Sigmoid colon (tissue), 7 donors: ENCODE results near the gene SUMF1. TPM values are rescaled to one million over a fixed set of nuclear protein-coding genes. Genes with fewer than 3 reads are reported as not detected.

Experiments used
- DNase-seq: peaks from one replicate; pipeline ENCODE4 v3.0.0-alpha.2; 2019
- H3K27ac ChIP-seq, 4 donors: fragments of 200-600 bp; sonication (generic); one replicate each; pipeline ENCODE4 v1.5.1; 2016 to 2019; ENCODE audit warnings: mild to moderate bottlenecking in 1 of 4
- H3K27me3 ChIP-seq, 3 donors: fragments of 200-600 bp; sonication (generic); one replicate each; pipeline ENCODE4 v1.5.1; 2019; ENCODE audit warnings: mild to moderate bottlenecking in 1 of 3
- H3K36me3 ChIP-seq, 4 donors: fragments of 200-600 bp; sonication (generic); one replicate each; pipeline ENCODE4 v1.5.1; 2016 to 2019
- H3K4me1 ChIP-seq, 4 donors: fragments of 200-600 bp; sonication (generic); one replicate each; pipeline ENCODE4 v1.5.1; 2017 to 2019
- H3K4me3 ChIP-seq, 4 donors: fragments of 200-600 bp; sonication (generic); one replicate each; pipeline ENCODE4 v1.5.1; 2017 to 2019; ENCODE audit warnings: mild to moderate bottlenecking in 2 of 4, moderate library complexity in 1 of 4
- H3K9me3 ChIP-seq, 4 donors: fragments of 200-600 bp in 3 of 4; sonication (generic) in 3 of 4; one replicate each; pipeline versions ENCODE4 v1.5.1 to v1.6.1; 2013 to 2019
- CTCF ChIP-seq, 4 experiments: fragments of 450-650 bp in 3 of 4; fragments of 200-600 bp in 1 of 4; IDR thresholded peaks; one replicate each; pipeline ENCODE4 v1.5.1; 2016 to 2019; ENCODE audit warnings: antibody characterized with exemption in 4 of 4, mild to moderate bottlenecking in 3 of 4, moderate library complexity in 2 of 4
- EP300 ChIP-seq, 4 donors: sonication (generic); formaldehyde crosslinking; IDR thresholded peaks; one replicate each; pipeline ENCODE4 v1.6.1; 2017; ENCODE audit warnings: antibody characterized with exemption in 4 of 4
- POLR2A ChIP-seq, 2 donors: fragments of 450-650 bp; IDR thresholded peaks; one replicate each; pipeline ENCODE4 v1.6.1; 2016; ENCODE audit warnings: antibody characterized with exemption in 2 of 2, mild to moderate bottlenecking in 2 of 2, moderate library complexity in 2 of 2
- POLR2AphosphoS5 ChIP-seq, 4 donors: sonication (generic); formaldehyde crosslinking; IDR thresholded peaks; one replicate each; pipeline ENCODE4 v1.6.1; 2017; ENCODE audit warnings: antibody characterized with exemption in 4 of 4
- WGBS, 2 donors: extraction: QIAGEN DNeasy Blood & Tissue Kit; methylation state at CpG; one replicate each; pipeline ENCODE4 v1.1.7; 2013; 5-methylcytosine and 5-hydroxymethylcytosine counted together
- intact Hi-C: fragments of 100-400 bp; cut with DNase I; formaldehyde crosslinking; loops from one replicate; pipeline ENCODE4 v1.15.1; 2023
- polyA plus RNA-seq, 3 donors: library from polyadenylated mRNA; stranded (reverse); fragments of 200-250 nt; gene quantifications; one replicate each; pipeline ENCODE4 v1.2.3, GENCODE V29; 2013
- total RNA-seq, 4 donors: library from RNA; depleted of rRNA; stranded (reverse); fragments of >200 nt; gene quantifications; one replicate each; pipeline ENCODE4 v1.1.0, GENCODE V29; 2016
- donor health status: healthy with polysubstance abuse.
- donor health status: Bipolar disorder and iron deficiency.
- donor health status: healthy.

SUMF1 gene
- total and polyA plus RNA-seq, 7 donors, result 8.4 to 57.4 (median 23.3) TPM

GRCh38 chr3:4385201-4385600, 81.9 kb downstream of the SUMF1 start:
- no peak overlapping the region for H3K27ac ChIP-seq
- H3K27me3 ChIP-seq, result no peaks in the 10 kb centered on the region
- WGBS, 2 donors, result 94% methylated on average over 6 of the region's 6 CpGs
- H3K36me3 ChIP-seq, result no peaks in the 10 kb centered on the region
- H3K4me1 ChIP-seq, result peaks cover 0 to 9% (median 0%) of the 10 kb centered on the region in 4 donors
- no peaks in the 10 kb centered on the region for H3K9me3 ChIP-seq
- intact Hi-C loops, result no loop called here
- DNase-seq, result no peak
- TF ChIP-seq CTCF (IDR thresholded peaks at IDR 0.05), result no peak
- no peak for TF ChIP-seq POLR2A (IDR thresholded peaks at IDR 0.05)
- no peak for TF ChIP-seq POLR2AphosphoS5 (IDR thresholded peaks at IDR 0.05)
- TF ChIP-seq EP300 (IDR thresholded peaks at IDR 0.05), result no peak
- no peak overlapping the region for H3K4me3 ChIP-seq

- WGBS, 2 donors, result 97 to 98% methylated on average over 4 of the region's 4 CpGs
Measured at GRCh38 chr3:4380013-4380412, 87.1 kb downstream of the SUMF1 start.

GRCh38 chr3:4376499-4376898, 90.6 kb downstream of the SUMF1 start:
- Histone ChIP-seq H3K36me3 (peaks cover 0 to 23% (median 3%) of the 10 kb centered on the region in 4 donors), H3K27me3 (no peaks in the 10 kb centered on the region), H3K4me3 (no peak overlapping the region), H3K4me1 (no peaks in the 10 kb centered on the region), H3K27ac (no peak overlapping the region), H3K9me3 (peaks cover 0 to 1% (median 0%) of the 10 kb centered on the region in 4 donors)
- WGBS, 2 donors, result 95 to 97% methylated on average over 2 of the region's 2 CpGs
- no peak for TF ChIP-seq POLR2AphosphoS5 (IDR thresholded peaks at IDR 0.05)
- TF ChIP-seq POLR2A (IDR thresholded peaks at IDR 0.05), result no peak
- no peak for TF ChIP-seq CTCF (IDR thresholded peaks at IDR 0.05)
- TF ChIP-seq EP300 (IDR thresholded peaks at IDR 0.05), result no peak
- intact Hi-C loops, result no loop called here
- no peak for DNase-seq

More at GRCh38 chr3:4380013-4380412, 87.1 kb downstream of the SUMF1 start:
- Histone ChIP-seq H3K9me3 (no peaks in the 10 kb centered on the region), H3K36me3 (peaks cover 0 to 9% (median 0%) of the 10 kb centered on the region in 4 donors), H3K27me3 (no peaks in the 10 kb centered on the region), H3K4me3 (no peak overlapping the region), H3K27ac (no peak overlapping the region), H3K4me1 (peaks cover 0 to 9% (median 0%) of the 10 kb centered on the region in 4 donors)
- intact Hi-C loops, result no loop called here
- no peak for DNase-seq
- TF ChIP-seq EP300 (IDR thresholded peaks at IDR 0.05) (no peak), POLR2AphosphoS5 (IDR thresholded peaks at IDR 0.05) (no peak), POLR2A (IDR thresholded peaks at IDR 0.05) (no peak), CTCF (IDR thresholded peaks at IDR 0.05) (no peak)

- Histone ChIP-seq H3K27ac (no peak overlapping the region), H3K27me3 (no peaks in the 10 kb centered on the region), H3K9me3 (peaks cover 0 to 1% (median 0%) of the 10 kb centered on the region in 4 donors), H3K4me3 (no peak overlapping the region), H3K36me3 (peaks cover 0 to 23% (median 3%) of the 10 kb centered on the region in 4 donors), H3K4me1 (no peaks in the 10 kb centered on the region)
- 96 to 97% methylated on average over 2 of the region's 2 CpGs for WGBS, 2 donors
- intact Hi-C loops, result no loop called here
- TF ChIP-seq POLR2AphosphoS5 (IDR thresholded peaks at IDR 0.05), result no peak
- no peak for TF ChIP-seq CTCF (IDR thresholded peaks at IDR 0.05)
- no peak for TF ChIP-seq EP300 (IDR thresholded peaks at IDR 0.05)
- no peak for TF ChIP-seq POLR2A (IDR thresholded peaks at IDR 0.05)
- DNase-seq, result no peak
Measured at GRCh38 chr3:4375911-4376310, 91.2 kb downstream of the SUMF1 start.

GRCh38 chr3:4373669-4374068, 93.4 kb downstream of the SUMF1 start:
- DNase-seq, result no peak
- H3K4me1 ChIP-seq, result no peaks in the 10 kb centered on the region
- H3K36me3 ChIP-seq, result peaks cover 0 to 23% (median 3%) of the 10 kb centered on the region in 4 donors
- intact Hi-C loops, result no loop called here
- H3K27me3 ChIP-seq, result no peaks in the 10 kb centered on the region
- H3K4me3 ChIP-seq, result no peak overlapping the region
- TF ChIP-seq EP300 (IDR thresholded peaks at IDR 0.05) (no peak), POLR2A (IDR thresholded peaks at IDR 0.05) (no peak), CTCF (IDR thresholded peaks at IDR 0.05) (no peak), POLR2AphosphoS5 (IDR thresholded peaks at IDR 0.05) (no peak)
- peaks cover 0 to 1% (median 0%) of the 10 kb centered on the region in 4 donors for H3K9me3 ChIP-seq
- H3K27ac ChIP-seq, result no peak overlapping the region
